Esophagus muscularis mucosa (tissue), 3 donors: ENCODE results near the gene NUP93.

Experiments
- POLR2A ChIP-seq: fragments of 450-650 bp; IDR thresholded peaks from one replicate; pipeline ENCODE4 v1.6.1; 2017; ENCODE audit warnings: antibody characterized with exemption, moderate library complexity, mild to moderate bottlenecking, low read depth
- POLR2AphosphoS5 ChIP-seq, 2 donors: sonication (generic); formaldehyde crosslinking; IDR thresholded peaks; one replicate each; pipeline ENCODE4 v1.6.1; 2017; ENCODE audit warnings: antibody characterized with exemption in 2 of 2
- TF ChIP-seq, protein P1 (sequence below), 3 experiments: fragments of 200-600 bp in 2 of 3; fragments of 450-650 bp in 1 of 3; sonication (generic) in 2 of 3; IDR thresholded peaks; one replicate each; pipeline ENCODE4 v1.5.1; 2017 to 2019; ENCODE audit warnings: antibody characterized with exemption in 3 of 3, mild to moderate bottlenecking in 2 of 3, moderate library complexity in 1 of 3

DNA sequence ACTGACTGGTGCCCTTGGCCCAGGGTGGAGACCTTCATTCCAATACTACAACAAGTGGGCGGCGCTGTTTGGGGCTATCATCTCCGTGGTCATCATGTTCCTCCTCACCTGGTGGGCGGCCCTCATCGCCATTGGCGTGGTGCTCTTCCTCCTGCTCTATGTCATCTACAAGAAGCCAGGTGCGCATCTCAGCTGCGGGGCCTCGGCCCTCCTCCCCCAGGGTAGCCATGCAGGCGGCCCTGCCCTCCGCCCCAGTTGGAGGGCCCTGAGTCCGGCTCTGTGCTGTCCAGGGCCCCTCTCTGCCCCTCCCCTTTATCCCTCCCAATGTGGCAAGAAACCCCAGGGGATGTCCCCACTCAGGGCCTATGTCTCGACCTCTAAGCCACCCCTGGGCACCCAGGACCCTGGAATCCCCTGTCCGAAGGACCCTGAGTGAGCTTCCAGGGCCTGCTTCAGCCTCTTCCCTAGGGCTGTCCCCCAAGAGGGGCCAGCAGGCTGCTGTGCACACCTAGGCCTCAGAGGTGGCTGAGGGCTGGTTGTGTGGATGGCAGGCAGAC is 154.2 kb downstream of the NUP93 start:
- TF ChIP-seq, protein P1, sequence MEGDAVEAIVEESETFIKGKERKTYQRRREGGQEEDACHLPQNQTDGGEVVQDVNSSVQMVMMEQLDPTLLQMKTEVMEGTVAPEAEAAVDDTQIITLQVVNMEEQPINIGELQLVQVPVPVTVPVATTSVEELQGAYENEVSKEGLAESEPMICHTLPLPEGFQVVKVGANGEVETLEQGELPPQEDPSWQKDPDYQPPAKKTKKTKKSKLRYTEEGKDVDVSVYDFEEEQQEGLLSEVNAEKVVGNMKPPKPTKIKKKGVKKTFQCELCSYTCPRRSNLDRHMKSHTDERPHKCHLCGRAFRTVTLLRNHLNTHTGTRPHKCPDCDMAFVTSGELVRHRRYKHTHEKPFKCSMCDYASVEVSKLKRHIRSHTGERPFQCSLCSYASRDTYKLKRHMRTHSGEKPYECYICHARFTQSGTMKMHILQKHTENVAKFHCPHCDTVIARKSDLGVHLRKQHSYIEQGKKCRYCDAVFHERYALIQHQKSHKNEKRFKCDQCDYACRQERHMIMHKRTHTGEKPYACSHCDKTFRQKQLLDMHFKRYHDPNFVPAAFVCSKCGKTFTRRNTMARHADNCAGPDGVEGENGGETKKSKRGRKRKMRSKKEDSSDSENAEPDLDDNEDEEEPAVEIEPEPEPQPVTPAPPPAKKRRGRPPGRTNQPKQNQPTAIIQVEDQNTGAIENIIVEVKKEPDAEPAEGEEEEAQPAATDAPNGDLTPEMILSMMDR (IDR thresholded peaks at IDR 0.05), result no peak
- TF ChIP-seq POLR2AphosphoS5 (IDR thresholded peaks at IDR 0.05) (no peak), POLR2A (no peak)
